SK-N-SH (cell line): ENCODE results near the gene THOC2. TPM values are rescaled to one million over a fixed set of nuclear protein-coding genes. Genes with fewer than 3 reads are reported as not detected.

Experiments
- CTCF ChIA-PET: fragments of 300-600, 350-600 bp; formaldehyde crosslinking; extraction: SDS; loops from one replicate; lab custom pipeline; 2021; lab: Yijun Ruan, JAX
- POLR2A ChIA-PET: fragments of 350-600 bp; sonication (Branson Sonifier 250); formaldehyde crosslinking; extraction: SDS; loops from one replicate; lab custom pipeline; 2020; ENCODE audit warnings: antibody characterized with exemption, inconsistent platforms; lab: Yijun Ruan, JAX
- DNase-seq: peaks from one replicate; pipeline ENCODE4 v3.0.0; 2012
- H2AFZ ChIP-seq: fragments of 200-600 bp; sonication (generic); 2 replicates; pipeline ENCODE4 v1.8.1; 2016; ENCODE audit warnings: antibody characterized with exemption, mild to moderate bottlenecking, low read depth
- H3F3A ChIP-seq: fragments of 200-600 bp; sonication (generic); replicated peaks from 2 replicates; pipeline ENCODE3; 2016; ENCODE audit warnings: antibody characterized with exemption, mild to moderate bottlenecking; ENCODE audit not compliant: insufficient read depth
- H3K27ac ChIP-seq, 2 experiments: fragments of 200-500 bp in 1 of 2; fragments of 200-600 bp in 1 of 2; sonication (Bioruptor generic) in 1 of 2; sonication (generic), shearing (Covaris generic) in 1 of 2; 2 replicates each; pipeline versions ENCODE4 v1.5.1 to v1.6.1; 2014 to 2016; ENCODE audit warnings: low read depth in 2 of 2, inconsistent platforms in 1 of 2, low read length in 1 of 2, mild to moderate bottlenecking in 1 of 2, mixed read lengths in 1 of 2
- H3K27me3 ChIP-seq: fragments of 200-600 bp; sonication (generic), shearing (Covaris generic); 2 replicates; pipeline ENCODE4 v1.6.1; 2016; ENCODE audit warnings: mixed run types; ENCODE audit not compliant: insufficient read depth
- H3K36me3 ChIP-seq, 2 experiments: fragments of 200-500 bp in 1 of 2; fragments of 200-600 bp in 1 of 2; sonication (Bioruptor generic) in 1 of 2; sonication (generic) in 1 of 2; replicated peaks in 1 of 2; 2 replicates each; pipeline versions ENCODE3 to v1.5.1; 2014 to 2016; ENCODE audit warnings: low read length in 1 of 2, mild to moderate bottlenecking in 1 of 2; ENCODE audit not compliant: insufficient read depth in 2 of 2, control insufficient read depth in 1 of 2
- H3K4me1 ChIP-seq, 2 experiments: fragments of 200-500 bp in 1 of 2; fragments of 200-600 bp in 1 of 2; sonication (Bioruptor generic) in 1 of 2; sonication (generic), shearing (Covaris generic) in 1 of 2; 2 replicates each; pipeline versions ENCODE4 v1.5.1 to v1.6.1; 2014 to 2016; ENCODE audit warnings: low read depth in 1 of 2, low read length in 1 of 2, mixed run types in 1 of 2; ENCODE audit not compliant: insufficient read depth in 2 of 2, control insufficient read depth in 1 of 2
- H3K4me2 ChIP-seq: fragments of 200-600 bp; sonication (generic), shearing (Covaris generic); 2 replicates; pipeline ENCODE4 v1.6.1; 2017; ENCODE audit warnings: mixed run types
- H3K4me3 ChIP-seq, 2 experiments: fragments of 200-500 bp in 1 of 2; fragments of 200-600 bp in 1 of 2; sonication (Bioruptor generic) in 1 of 2; sonication (generic), shearing (Covaris generic) in 1 of 2; 2 replicates each; pipeline versions ENCODE4 v1.5.1 to v1.8.1; 2014 to 2016; ENCODE audit warnings: low read depth in 2 of 2, inconsistent platforms in 1 of 2, low read length in 1 of 2, mild to moderate bottlenecking in 1 of 2, mixed read lengths in 1 of 2, moderate library complexity in 1 of 2
- H3K79me2 ChIP-seq: fragments of 200-600 bp; sonication (generic); 2 replicates; pipeline ENCODE4 v1.8.1; 2017; ENCODE audit warnings: mild to moderate bottlenecking; ENCODE audit not compliant: insufficient read depth
- H3K9ac ChIP-seq: fragments of 200-600 bp; sonication (generic); 2 replicates; pipeline ENCODE4 v1.6.1; 2017; ENCODE audit warnings: mixed run types
- H3K9me2 ChIP-seq: fragments of 200-600 bp; sonication (generic); 2 replicates; pipeline ENCODE4 v1.6.1; 2017; ENCODE audit warnings: mixed run types
- H3K9me3 ChIP-seq: fragments of 200-600 bp; sonication (generic); 2 replicates; pipeline ENCODE4 v1.6.1; 2017; ENCODE audit warnings: mixed run types, mild to moderate bottlenecking, moderate library complexity
- H4K20me1 ChIP-seq: fragments of 200-600 bp; sonication (generic); 2 replicates; pipeline ENCODE4 v1.6.1; 2017; ENCODE audit warnings: mild to moderate bottlenecking, mixed run types; ENCODE audit not compliant: insufficient read depth
- CTCF ChIP-seq: fragments of 200-600 bp; sonication (generic); IDR thresholded peaks from 2 replicates; pipeline ENCODE4 v1.6.1; 2017; ENCODE audit warnings: antibody characterized with exemption, mild to moderate bottlenecking, moderate library complexity
- ELF1 ChIP-seq: IDR thresholded peaks from 2 replicates; pipeline ENCODE4 v1.4.0; 2012
- EZH2phosphoT487 ChIP-seq: fragments of 200-600 bp; sonication (generic); IDR thresholded peaks from 2 replicates; pipeline ENCODE4 v1.6.1; 2017; ENCODE audit warnings: low read depth, mixed run types, mild to moderate bottlenecking, antibody characterized with exemption, moderate library complexity, borderline replicate concordance
- FOXJ3 ChIP-seq: sonication (generic); formaldehyde crosslinking; IDR thresholded peaks from 2 replicates; pipeline ENCODE4 v1.5.1; 2020; ENCODE audit warnings: mild to moderate bottlenecking, missing genetic modification reagents
- GATA2 ChIP-seq: sonication (generic); formaldehyde crosslinking; IDR thresholded peaks from 2 replicates; pipeline ENCODE4 v1.5.0; 2020; ENCODE audit warnings: mild to moderate bottlenecking, missing genetic modification reagents
- PBX3 ChIP-seq: IDR thresholded peaks from 2 replicates; pipeline ENCODE4; 2012
- RCOR1 ChIP-seq: fragments of 150-350 bp; IDR thresholded peaks from 2 replicates; pipeline ENCODE4 v1.6.1; 2017; ENCODE audit warnings: antibody characterized with exemption, low read length
- RFX5 ChIP-seq: IDR thresholded peaks from 2 replicates; pipeline ENCODE4 v1.6.1; 2012; ENCODE audit warnings: mild to moderate bottlenecking, improper control_type of control experiment, low read length
- SIN3A ChIP-seq: IDR thresholded peaks from 2 replicates; pipeline ENCODE4 v1.6.1; 2012; ENCODE audit warnings: low read depth, mild to moderate bottlenecking, low read length, moderate library complexity, borderline replicate concordance
- SMC3 ChIP-seq: IDR thresholded peaks from 2 replicates; pipeline ENCODE4 v1.6.1; 2012; ENCODE audit warnings: low read depth, low read length, improper control_type of control experiment
- TAF1 ChIP-seq: IDR thresholded peaks from 2 replicates; pipeline ENCODE4 v1.6.1; 2012; ENCODE audit warnings: low read depth, mild to moderate bottlenecking, low read length, moderate library complexity, borderline replicate concordance
- TEAD4 ChIP-seq: IDR thresholded peaks from 2 replicates; pipeline ENCODE4 v1.4.0; 2012; ENCODE audit warnings: mild to moderate bottlenecking, borderline replicate concordance; ENCODE audit not compliant: insufficient read depth
- ZBTB33 ChIP-seq: IDR thresholded peaks from 2 replicates; pipeline ENCODE4 v1.4.0; 2012; ENCODE audit warnings: low read depth, borderline replicate concordance
- WGBS: methylation state at CpG from one replicate; pipeline ENCODE4 v1.1.6; 2017; ENCODE audit warnings: low lambda C conversion rate; 5-methylcytosine and 5-hydroxymethylcytosine counted together
- polyA plus RNA-seq, 3 experiments: library from polyadenylated mRNA; depleted of rRNA; stranded (reverse); fragments of >200 nt; gene quantifications; 2 replicates each; pipeline ENCODE4 v1.2.3, GENCODE V29; 2012

Gene THOC2
- polyA plus RNA-seq, 1 of the 3 experiments (the other 2 are of a cell fraction): 26.7 TPM

- POLR2A ChIA-PET: no interaction called here
These were observed 57.7 kb downstream of the THOC2 start for GRCh38 chrX:123675154-123675553.

More at GRCh38 chrX:123675154-123675553, 57.7 kb downstream of the THOC2 start:
- H3K27ac ChIP-seq: no peak overlapping the region
- no peaks in the 10 kb centered on the region for H3K79me2 ChIP-seq
- no peaks in the 10 kb centered on the region for H4K20me1 ChIP-seq
- no peaks in the 10 kb centered on the region for H3K4me1 ChIP-seq
- 34% methylated on average over 2 of the region's 2 CpGs for WGBS
- TF ChIP-seq SIN3A (no peak), CTCF (no peak), SMC3 (no peak), EZH2phosphoT487 (no peak), PBX3 (no peak), TEAD4 (no peak), RCOR1 (no peak), GATA2 (CRISPR knock-in tag) (no peak), RFX5 (no peak), TAF1 (no peak), ZBTB33 (no peak), FOXJ3 (no peak), ELF1 (no peak)
- TF ChIP-seq, all 33 proteins: peak for 0
- Histone ChIP-seq H3K4me3 (no peak overlapping the region), H2AFZ (no peak overlapping the region), H3K4me2 (no peak overlapping the region), H3K9me2 (no peaks in the 10 kb centered on the region), H3F3A (no peaks in the 10 kb centered on the region), H3K9me3 (no peaks in the 10 kb centered on the region), H3K36me3 (no peaks in the 10 kb centered on the region), H3K27me3 (no peaks in the 10 kb centered on the region), H3K9ac (no peak overlapping the region)
- DNase-seq: no peak
- CTCF ChIA-PET: no interaction called here
